Measurements from ENCODE around the gene COA1. TPM values are rescaled to one million over a fixed set of nuclear protein-coding genes. Genes with fewer than 3 reads are reported as not detected.

Gene COA1
- total RNA-seq, 1 donor from 2014 or later: 67.1 TPM

- peak; percentile 71 for DNase-seq (ENCODE audit: low spot score)
- Mint-ChIP-seq H3K4me3 (ENCODE audit: low read depth) (peak overlapping the region; percentile 63), H3K9me3 (peaks cover 5% of the 10 kb centered on the region), H3K27me3 (ENCODE audit: low read depth) (no peaks in the 10 kb centered on the region), H3K36me3 (ENCODE audit: low read depth) (peaks cover 49% of the 10 kb centered on the region), H3K4me1 (ENCODE audit: low read depth) (peaks cover 83% of the 10 kb centered on the region), H3K27ac (peak overlapping the region; percentile 98)
- intact Hi-C loops (cut with micrococcal nuclease): loop anchor here (1.0 to 10.0 kb wide), 5 partner anchors 29 to 1768 kb away; partner anchors contain the start of genes MRPL32 and PSMA2
Observed at GRCh38 chr7:43649755-43650274, 79.5 kb downstream of the COA1 start.

GRCh38 chr7:43648473-43649406 is 80.6 kb downstream of the COA1 start:
- Mint-ChIP-seq H3K36me3 (ENCODE audit: low read depth) (peaks cover 49% of the 10 kb centered on the region), H3K4me3 (ENCODE audit: low read depth) (peak overlapping the region; percentile 66), H3K4me1 (ENCODE audit: low read depth) (peaks cover 83% of the 10 kb centered on the region), H3K27ac (peak overlapping the region; percentile 98), H3K27me3 (ENCODE audit: low read depth) (no peaks in the 10 kb centered on the region), H3K9me3 (no peaks in the 10 kb centered on the region)
- peak; percentile 70 for DNase-seq (ENCODE audit: low spot score)
- intact Hi-C loops (cut with micrococcal nuclease): loop anchor here (1.0 to 5.0 kb wide), 11 partner anchors 11 to 1766 kb away; partner anchors contain the start of gene STK17A

DNA sequence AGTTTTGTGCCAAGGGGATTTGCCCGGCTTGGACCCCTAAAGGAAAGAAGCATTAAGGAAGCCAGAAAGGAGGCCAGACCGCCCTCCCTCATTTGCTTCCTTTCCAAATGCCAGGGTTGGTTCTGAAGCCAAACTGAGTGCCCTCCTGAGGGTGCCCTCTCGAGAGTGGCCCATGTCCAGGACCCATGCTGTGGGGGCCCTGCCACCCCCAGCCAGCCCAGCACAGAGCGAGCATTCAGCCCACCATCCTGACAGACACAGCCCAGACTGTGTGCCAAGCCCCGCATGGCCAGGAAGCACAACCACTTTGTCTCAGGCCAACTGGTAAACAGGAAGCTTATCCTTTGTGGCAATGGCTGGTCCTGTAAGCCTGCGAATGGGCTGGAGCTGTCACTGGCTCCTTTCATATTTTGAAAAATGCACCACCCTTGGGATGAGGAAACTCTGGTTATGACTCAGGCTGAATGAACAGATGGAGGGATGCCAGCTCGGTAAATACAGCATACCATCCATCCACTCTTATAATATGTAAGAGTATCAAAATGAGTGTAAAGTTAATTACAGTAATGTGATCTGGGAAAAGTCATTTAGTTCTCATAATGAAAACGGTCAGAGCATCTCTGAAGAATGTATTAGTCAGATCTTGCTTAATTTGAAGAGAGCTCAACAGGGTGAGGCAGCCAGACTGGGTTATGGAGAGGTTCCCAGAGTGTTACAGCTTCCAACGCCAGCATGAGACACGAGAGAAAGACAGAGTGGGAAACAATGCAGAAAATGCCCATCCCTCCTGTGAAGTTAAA is 81.5 kb downstream of the COA1 start:
- peaks cover 54% of the 10 kb centered on the region for H3K36me3 Mint-ChIP-seq (ENCODE audit: low read depth)
- intact Hi-C loops (cut with micrococcal nuclease): loop anchor here (1.0 to 5.0 kb wide), 10 partner anchors 11 to 1766 kb away; partner anchors contain the start of gene STK17A
- H3K9me3 Mint-ChIP-seq: no peaks in the 10 kb centered on the region
- no peak for DNase-seq (ENCODE audit: low spot score)
- H3K4me1 Mint-ChIP-seq (ENCODE audit: low read depth): peaks cover 85% of the 10 kb centered on the region
- H3K27me3 Mint-ChIP-seq (ENCODE audit: low read depth): no peaks in the 10 kb centered on the region
- H3K27ac Mint-ChIP-seq: peak overlapping the region; percentile 98
- H3K4me3 Mint-ChIP-seq (ENCODE audit: low read depth): peak overlapping the region; percentile 66

DNA sequence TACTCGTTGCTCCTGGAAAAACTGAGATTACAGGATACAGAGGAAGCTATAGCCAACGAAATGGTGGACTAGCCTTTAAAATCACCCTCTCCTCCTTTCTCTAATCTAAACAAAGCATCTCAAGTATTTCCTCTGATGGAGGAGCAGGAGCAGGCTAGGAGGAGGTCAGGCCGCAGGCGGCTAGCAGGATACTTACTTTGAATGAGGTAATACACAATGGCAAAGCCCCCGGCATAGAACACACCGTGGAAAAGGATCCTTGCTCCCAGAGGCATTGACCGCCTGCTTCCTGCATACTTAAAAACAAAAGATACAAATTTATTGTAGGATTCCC is 82.0 kb downstream of the COA1 start:
- Mint-ChIP-seq H3K27me3 (ENCODE audit: low read depth) (no peaks in the 10 kb centered on the region), H3K9me3 (no peaks in the 10 kb centered on the region), H3K4me3 (ENCODE audit: low read depth) (peak overlapping the region; percentile 9), H3K36me3 (ENCODE audit: low read depth) (peaks cover 56% of the 10 kb centered on the region), H3K27ac (peak overlapping the region; percentile 98), H3K4me1 (ENCODE audit: low read depth) (peaks cover 84% of the 10 kb centered on the region)
- intact Hi-C loops (cut with micrococcal nuclease): loop anchor here (5.0 kb wide), 1 partner anchor 1765 kb away; no protein-coding TSS in a partner anchor
- no peak for DNase-seq (ENCODE audit: low spot score)

GRCh38 chr7:43646603-43647338 is 82.6 kb downstream of the COA1 start:
- Mint-ChIP-seq H3K4me1 (ENCODE audit: low read depth) (peaks cover 79% of the 10 kb centered on the region), H3K4me3 (ENCODE audit: low read depth) (no peak overlapping the region), H3K36me3 (ENCODE audit: low read depth) (peaks cover 52% of the 10 kb centered on the region), H3K9me3 (no peaks in the 10 kb centered on the region), H3K27me3 (ENCODE audit: low read depth) (no peaks in the 10 kb centered on the region), H3K27ac (peak overlapping the region; percentile 98)
- DNase-seq (ENCODE audit: low spot score): no peak
- intact Hi-C loops (cut with micrococcal nuclease): loop anchor here (5.0 kb wide), 1 partner anchor 1764 kb away; no protein-coding TSS in a partner anchor

DNA sequence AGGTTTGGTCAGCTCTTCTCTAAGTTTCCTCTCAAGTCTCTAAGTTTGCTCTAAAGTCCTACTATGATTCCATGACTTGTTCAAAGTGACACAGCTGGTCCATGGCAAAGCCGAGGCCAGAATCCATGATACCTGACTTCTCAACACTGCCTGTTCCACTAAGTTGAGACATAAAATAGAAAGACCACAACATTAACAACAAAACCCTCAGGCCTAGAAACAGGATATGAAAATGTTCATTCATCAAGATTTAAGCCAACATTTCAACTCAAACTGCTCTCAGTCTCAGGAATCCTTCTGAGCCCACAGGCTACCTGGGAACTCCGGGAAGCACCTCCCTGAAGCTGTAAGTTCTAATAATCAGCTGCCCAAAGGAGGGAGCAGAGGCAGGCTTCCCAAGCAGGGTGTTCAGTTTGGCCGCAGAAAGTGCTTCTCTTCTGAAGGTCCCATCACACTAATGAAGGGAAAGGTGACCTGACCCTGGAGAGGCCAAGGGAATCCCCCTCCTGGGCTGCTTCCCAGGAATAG is 83.6 kb downstream of the COA1 start:
- Mint-ChIP-seq H3K9me3 (no peaks in the 10 kb centered on the region), H3K4me3 (ENCODE audit: low read depth) (no peak overlapping the region), H3K36me3 (ENCODE audit: low read depth) (peaks cover 53% of the 10 kb centered on the region), H3K27me3 (ENCODE audit: low read depth) (no peaks in the 10 kb centered on the region), H3K4me1 (ENCODE audit: low read depth) (peaks cover 69% of the 10 kb centered on the region), H3K27ac (peak overlapping the region; percentile 23)
- intact Hi-C loops (cut with micrococcal nuclease): loop anchor here (5.0 kb wide), 1 partner anchor 1763 kb away; no protein-coding TSS in a partner anchor
- DNase-seq (ENCODE audit: low spot score): no peak

- DNase-seq (ENCODE audit: low spot score): no peak
- H3K4me1 Mint-ChIP-seq (ENCODE audit: low read depth): peaks cover 54% of the 10 kb centered on the region
- H3K4me3 Mint-ChIP-seq (ENCODE audit: low read depth): no peak overlapping the region
- peaks cover 71% of the 10 kb centered on the region for H3K36me3 Mint-ChIP-seq (ENCODE audit: low read depth)
- no peaks in the 10 kb centered on the region for H3K9me3 Mint-ChIP-seq
- H3K27ac Mint-ChIP-seq: no peak overlapping the region
- intact Hi-C loops (cut with micrococcal nuclease): no loop called here
- no peaks in the 10 kb centered on the region for H3K27me3 Mint-ChIP-seq (ENCODE audit: low read depth)
Observed at GRCh38 chr7:43643846-43644245, 85.5 kb downstream of the COA1 start.

DNA sequence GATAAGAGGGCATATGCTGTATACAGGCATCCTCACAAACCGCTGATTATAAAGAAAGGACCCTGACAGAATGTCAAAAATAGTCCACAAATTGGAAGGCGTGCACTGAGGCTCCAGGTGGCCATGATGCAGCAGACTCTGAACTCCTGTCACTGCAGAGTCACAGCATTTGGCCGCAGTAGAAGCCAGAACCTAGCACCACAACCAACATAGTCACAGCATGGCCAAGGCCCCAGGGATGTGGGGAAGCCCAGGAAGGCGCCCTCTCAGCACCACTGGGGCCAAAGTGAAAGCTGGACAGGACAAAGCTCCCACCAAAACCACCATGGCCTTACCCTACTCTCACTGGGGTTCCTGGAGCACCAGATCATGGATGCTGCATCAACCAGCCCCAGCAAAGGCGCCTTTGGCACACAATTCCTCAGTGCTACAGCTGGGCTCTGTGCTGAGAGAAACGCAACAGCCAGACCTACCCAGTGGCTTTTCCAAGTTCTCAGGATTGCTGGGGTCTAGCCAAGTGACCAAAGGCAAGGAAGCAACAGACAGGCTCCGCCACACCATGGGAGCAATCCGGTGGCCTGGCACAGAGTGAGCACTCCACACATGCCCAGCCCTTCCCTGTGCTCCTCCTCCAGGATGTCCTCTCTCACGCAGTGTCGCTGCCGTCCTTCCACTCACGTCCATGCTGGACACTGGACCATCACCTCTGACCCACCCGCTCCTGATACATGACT is 86.3 kb downstream of the COA1 start:
- Mint-ChIP-seq H3K27ac (no peak overlapping the region), H3K36me3 (ENCODE audit: low read depth) (peaks cover 76% of the 10 kb centered on the region), H3K4me3 (ENCODE audit: low read depth) (no peak overlapping the region), H3K27me3 (ENCODE audit: low read depth) (no peaks in the 10 kb centered on the region), H3K9me3 (no peaks in the 10 kb centered on the region), H3K4me1 (ENCODE audit: low read depth) (peaks cover 48% of the 10 kb centered on the region)
- no peak for DNase-seq (ENCODE audit: low spot score)
- intact Hi-C loops (cut with micrococcal nuclease): no loop called here

DNA sequence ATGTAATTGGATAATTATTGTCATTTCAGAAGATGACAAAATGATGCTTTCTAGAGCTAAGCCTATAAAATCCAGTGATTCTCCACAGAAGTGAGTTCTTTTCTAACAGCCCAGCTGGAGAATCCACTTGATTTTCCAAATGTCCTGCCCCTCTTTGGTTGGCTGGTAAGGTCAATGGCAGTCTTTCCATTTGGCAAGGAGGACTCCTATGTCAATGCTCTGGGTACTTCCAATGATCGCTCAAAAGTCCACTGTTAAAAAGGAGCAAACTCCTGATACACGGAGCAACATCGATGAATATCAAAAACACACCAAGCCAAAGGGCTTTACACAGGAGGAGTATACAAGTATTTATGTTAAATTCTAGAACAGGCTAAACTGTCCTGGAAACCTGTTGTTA is 88.6 kb downstream of the COA1 start:
- Mint-ChIP-seq H3K4me3 (ENCODE audit: low read depth) (no peak overlapping the region), H3K9me3 (no peaks in the 10 kb centered on the region), H3K36me3 (ENCODE audit: low read depth) (peaks cover 80% of the 10 kb centered on the region), H3K27ac (no peak overlapping the region), H3K27me3 (ENCODE audit: low read depth) (no peaks in the 10 kb centered on the region), H3K4me1 (ENCODE audit: low read depth) (peaks cover 38% of the 10 kb centered on the region)
- no peak for DNase-seq (ENCODE audit: low spot score)
- intact Hi-C loops (cut with micrococcal nuclease): no loop called here

GRCh38 chr7:43639858-43640491 is 89.3 kb downstream of the COA1 start:
- Mint-ChIP-seq H3K27me3 (ENCODE audit: low read depth) (no peaks in the 10 kb centered on the region), H3K4me1 (ENCODE audit: low read depth) (peaks cover 34% of the 10 kb centered on the region), H3K36me3 (ENCODE audit: low read depth) (peaks cover 79% of the 10 kb centered on the region), H3K9me3 (no peaks in the 10 kb centered on the region), H3K27ac (no peak overlapping the region), H3K4me3 (ENCODE audit: low read depth) (no peak overlapping the region)
- DNase-seq (ENCODE audit: low spot score): no peak
- intact Hi-C loops (cut with micrococcal nuclease): no loop called here

DNA sequence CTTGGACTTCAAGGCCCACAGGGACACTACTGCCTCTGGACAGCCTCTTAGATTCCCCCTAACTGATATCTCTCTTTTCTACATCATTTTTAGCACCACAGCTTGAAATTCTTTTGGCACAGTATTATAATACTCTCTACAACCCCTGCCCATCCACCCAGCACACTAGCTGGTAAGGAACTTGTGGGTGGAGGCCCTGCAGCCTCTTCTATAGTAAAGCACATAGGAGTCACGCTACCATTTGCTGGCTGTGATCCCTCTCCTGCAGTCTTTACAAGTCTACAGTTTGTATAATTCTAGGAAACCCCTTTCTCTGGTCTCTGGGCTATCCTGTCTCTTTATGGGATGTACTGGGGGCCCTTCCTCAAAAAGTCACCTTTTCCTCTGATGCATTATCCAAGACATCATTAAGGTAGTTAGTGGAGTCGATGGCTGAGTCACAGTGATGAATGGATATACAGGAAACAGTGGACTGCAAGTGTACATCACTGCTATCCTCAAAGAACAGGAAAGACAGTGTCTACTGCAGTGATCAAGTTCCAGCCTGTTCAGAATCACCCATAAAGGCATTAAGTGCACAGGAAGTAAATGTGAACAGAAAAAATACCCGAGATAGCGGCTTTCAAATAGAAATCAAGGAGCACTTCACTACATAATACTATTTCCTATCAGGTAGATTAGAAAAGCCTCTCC is 92.1 kb downstream of the COA1 start:
- H3K27me3 Mint-ChIP-seq (ENCODE audit: low read depth): no peaks in the 10 kb centered on the region
- DNase-seq (ENCODE audit: low spot score): no peak
- no peaks in the 10 kb centered on the region for H3K9me3 Mint-ChIP-seq
- H3K4me1 Mint-ChIP-seq (ENCODE audit: low read depth): peaks cover 34% of the 10 kb centered on the region
- no peak overlapping the region for H3K4me3 Mint-ChIP-seq (ENCODE audit: low read depth)
- H3K27ac Mint-ChIP-seq: peak overlapping the region; percentile 38
- intact Hi-C loops (cut with micrococcal nuclease): no loop called here
- peaks cover 81% of the 10 kb centered on the region for H3K36me3 Mint-ChIP-seq (ENCODE audit: low read depth)

All from activated T-helper 2 cell treated with anti-CD3 and anti-CD28 coated beads, Interferon-gamma antibody, Interleukin-2, Interleukin-4, amounts not matched to agents 10 μg/mL and 5 μg/mL and 100 μg/mL, durations not matched to agents 14 hours and 24 hours and 36 hours (primary cell).